ENCODE measurements around the gene NEK11. TPM values are rescaled to one million over a fixed set of nuclear protein-coding genes. Genes with fewer than 3 reads are reported as not detected.

Gene NEK11
- total and polyA plus RNA-seq, 9 of the 15 experiments (the other 6 are each of a cell fraction or from before 2014, with no cell fraction given) = 0.28 to 1.5 (median 0.87) TPM

- TF ChIP-seq SAP30 (IDR thresholded peaks at IDR 0.05; ENCODE audit: borderline replicate concordance, insufficient read depth, low read depth, low read length, poor library complexity, severe bottlenecking) = peak; percentile 73
- TF ChIP-seq DACH1 (IDR thresholded peaks at IDR 0.05; ENCODE audit: partially characterized antibody) = no peak
- no peak for TF ChIP-seq MTA2 (IDR thresholded peaks at IDR 0.05; ENCODE audit: low read depth)
- TF ChIP-seq PPARD (CRISPR knock-in tag; IDR thresholded peaks at IDR 0.05) = no peak
- no peak for TF ChIP-seq SMARCC2 (IDR thresholded peaks at IDR 0.05; ENCODE audit: low read depth)
- no peak for TF ChIP-seq ZNF146 (CRISPR knock-in tag; IDR thresholded peaks at IDR 0.05; ENCODE audit: unreplicated experiment)
- no peak for TF ChIP-seq KLF1 (tag; IDR thresholded peaks at IDR 0.05)
- no peak for TF ChIP-seq FOXK1 (CRISPR knock-in tag; IDR thresholded peaks at IDR 0.05; ENCODE audit: borderline replicate concordance)
- no peak for TF ChIP-seq SLC30A9 (CRISPR knock-in tag; IDR thresholded peaks at IDR 0.05)
- TF ChIP-seq NUFIP1 (IDR thresholded peaks at IDR 0.05; ENCODE audit: partially characterized antibody) = no peak
- TF ChIP-seq ELF1 (tag; IDR thresholded peaks at IDR 0.05) = peak; percentile 96
- TF ChIP-seq MEF2A (IDR thresholded peaks at IDR 0.05; ENCODE audit: control insufficient read depth, low read depth, low read length) = no peak
- TF ChIP-seq HMGN3 (IDR thresholded peaks at IDR 0.05; ENCODE audit: borderline replicate concordance, extremely low read depth, insufficient read length, low read depth, low read length) = no peak
- TF ChIP-seq ZSCAN32 (CRISPR knock-in tag; IDR thresholded peaks at IDR 0.05) = no peak
- peak; percentile 31; the same call in 1 of the 2 replicates for TF ChIP-seq SPI1 (IDR thresholded peaks at IDR 0.05; ENCODE audit: borderline replicate concordance, low read depth, low read length)
- no peak for TF ChIP-seq DDX20 (tag; IDR thresholded peaks at IDR 0.05; ENCODE audit: low read depth)
- TF ChIP-seq KLF6 (CRISPR knock-in tag; IDR thresholded peaks at IDR 0.05; ENCODE audit: borderline replicate concordance) = 0 out of 2 replicates have a peak, but pooled peaks have one; percentile 4
- no peak for TF ChIP-seq TSHZ1 (CRISPR knock-in tag; IDR thresholded peaks at IDR 0.05)
- TF ChIP-seq FIP1L1 (IDR thresholded peaks at IDR 0.05; ENCODE audit: low read depth, low read length, poor library complexity, severe bottlenecking) = no peak
- no peak; the same call in 1 of the 2 replicates for TF ChIP-seq ARID4B (CRISPR knock-in tag; IDR thresholded peaks at IDR 0.05)
- TF ChIP-seq SMARCA5 (IDR thresholded peaks at IDR 0.05) = no peak
Measured at GRCh38 chr3:131026321-131027151, at the start of gene NEK11, which contains the start of gene ASTE1 (continued).
